HG02840 (cell line): ENCODE results near the gene ABHD17C.
"Not testable (repeated sequence)": the region's sequence is repeated elsewhere in the genome, so short reads cannot be mapped to it uniquely, and the experiment has no call there.

Source experiments
- ATAC-seq: cut with Tn5 transposase; IDR thresholded peaks from one replicate; pipeline ENCODE4 v1.9.1; 2021; ENCODE audit warnings: mild to moderate bottlenecking, moderate library complexity, moderate number of reproducible peaks; ENCODE audit not compliant: unreplicated experiment, low FRiP score

ABHD17C gene

GRCh38 chr15:80695099-80695910 lies at the start of gene ABHD17C:
TSS of gene ABHD17C (plus strand) at chr15:80695310. CDS start at chr15:80695430, 120 bp downstream.
- ATAC-seq = no peak

- no peak for ATAC-seq
Observed at GRCh38 chr15:80645494-80646065, 49.5 kb upstream of the ABHD17C start.

GRCh38 chr15:80647424-80647823 lies 47.7 kb upstream of the ABHD17C start:
- not testable (repeated sequence) for ATAC-seq

- no peak for ATAC-seq
Observed at GRCh38 chr15:80654299-80654698, 40.8 kb upstream of the ABHD17C start.

GRCh38 chr15:80659375-80659774 lies 35.7 kb upstream of the ABHD17C start:
- ATAC-seq = no peak

GRCh38 chr15:80660119-80660518 lies 35.0 kb upstream of the ABHD17C start:
- ATAC-seq = no peak

- no peak for ATAC-seq
Observed at GRCh38 chr15:80662129-80662528, 33.0 kb upstream of the ABHD17C start.

DNA sequence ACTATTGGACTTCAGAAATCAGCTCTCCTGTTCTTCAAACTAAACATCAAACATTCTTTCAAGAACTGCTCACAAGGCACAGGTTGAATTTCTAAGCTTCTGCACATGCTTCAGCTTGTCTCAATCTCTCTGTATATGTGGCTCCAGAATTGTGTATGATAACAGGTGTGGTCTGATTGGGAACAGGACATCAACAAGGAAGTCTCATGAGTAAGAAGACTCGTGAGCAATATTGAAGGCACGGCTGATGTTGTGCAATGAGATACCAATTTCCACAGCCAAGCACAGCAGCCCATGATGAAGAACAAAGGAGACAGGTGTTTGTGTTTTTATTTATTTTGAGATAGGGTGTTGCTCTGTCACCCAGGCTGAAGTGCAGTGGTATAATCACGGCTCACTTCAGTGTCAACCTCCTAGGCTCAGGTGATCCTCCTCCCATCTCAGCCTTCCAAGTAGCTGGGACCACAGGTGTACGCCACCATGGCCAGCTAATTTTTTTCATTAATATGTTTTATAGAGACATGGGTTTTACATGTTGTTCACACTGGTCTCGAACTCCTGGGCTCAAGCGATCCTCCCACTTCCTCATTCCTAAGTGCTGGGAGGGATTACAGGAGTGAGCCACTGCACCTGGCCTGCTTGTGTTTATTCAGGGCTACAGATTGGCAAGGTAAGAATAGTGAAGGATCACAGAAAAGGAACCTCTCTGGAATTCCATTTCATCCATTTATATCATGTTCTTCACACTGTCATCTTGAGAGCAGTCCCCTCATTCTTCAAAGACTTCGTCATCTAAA lies 32.2 kb upstream of the ABHD17C start:
- ATAC-seq = no peak

DNA sequence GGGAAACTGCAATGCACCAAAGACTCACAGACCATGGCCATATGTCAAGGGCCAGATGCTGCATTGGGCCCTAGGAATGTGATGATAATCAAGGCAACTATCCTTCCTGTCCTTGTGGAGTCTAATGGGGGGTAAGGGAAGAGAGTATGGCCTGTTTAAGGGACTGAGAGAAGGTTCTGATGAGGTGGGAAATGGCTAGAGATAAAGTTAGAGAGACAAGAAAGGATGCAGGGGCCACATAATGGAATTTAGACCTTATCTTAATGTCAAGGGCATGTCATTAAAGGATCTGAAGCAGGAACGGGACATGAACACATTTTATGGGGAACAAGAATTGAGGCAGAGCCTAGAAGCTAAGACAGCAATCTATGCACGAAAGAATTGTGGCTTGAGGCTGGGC lies 30.0 kb upstream of the ABHD17C start:
- no peak for ATAC-seq

- no peak for ATAC-seq
Observed at GRCh38 chr15:80667936-80668335, 27.2 kb upstream of the ABHD17C start.

GRCh38 chr15:80668546-80669236 lies 26.4 kb upstream of the ABHD17C start:
- no peak for ATAC-seq

DNA sequence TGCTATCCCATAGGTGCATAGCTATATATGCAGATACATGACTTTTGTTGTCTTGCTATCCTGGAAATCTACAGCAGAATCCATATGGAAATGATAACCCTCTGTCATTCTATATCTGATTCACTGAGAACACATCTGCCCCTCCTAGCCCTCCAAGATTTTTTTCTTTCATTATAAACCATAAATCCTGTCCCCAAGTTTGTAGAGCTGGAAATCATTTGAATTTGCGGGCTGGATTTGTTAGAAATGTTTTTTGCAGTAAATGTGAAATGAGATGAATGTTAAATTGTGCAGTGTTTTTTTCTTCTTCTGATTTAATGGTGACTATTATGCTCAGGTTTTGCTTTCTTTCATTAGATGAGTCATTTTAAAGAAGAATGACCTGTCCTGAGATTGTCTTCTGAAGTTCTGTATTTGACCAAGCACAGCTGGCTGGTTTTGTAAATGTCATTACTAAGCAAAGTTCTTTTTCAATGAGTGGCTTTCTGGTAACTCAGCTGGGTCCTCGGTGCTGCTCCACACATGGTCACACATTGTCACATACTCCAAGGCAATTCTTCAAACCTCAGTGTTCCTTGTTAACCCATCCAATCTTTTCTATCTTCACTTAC lies 25.3 kb upstream of the ABHD17C start:
- no peak for ATAC-seq

DNA sequence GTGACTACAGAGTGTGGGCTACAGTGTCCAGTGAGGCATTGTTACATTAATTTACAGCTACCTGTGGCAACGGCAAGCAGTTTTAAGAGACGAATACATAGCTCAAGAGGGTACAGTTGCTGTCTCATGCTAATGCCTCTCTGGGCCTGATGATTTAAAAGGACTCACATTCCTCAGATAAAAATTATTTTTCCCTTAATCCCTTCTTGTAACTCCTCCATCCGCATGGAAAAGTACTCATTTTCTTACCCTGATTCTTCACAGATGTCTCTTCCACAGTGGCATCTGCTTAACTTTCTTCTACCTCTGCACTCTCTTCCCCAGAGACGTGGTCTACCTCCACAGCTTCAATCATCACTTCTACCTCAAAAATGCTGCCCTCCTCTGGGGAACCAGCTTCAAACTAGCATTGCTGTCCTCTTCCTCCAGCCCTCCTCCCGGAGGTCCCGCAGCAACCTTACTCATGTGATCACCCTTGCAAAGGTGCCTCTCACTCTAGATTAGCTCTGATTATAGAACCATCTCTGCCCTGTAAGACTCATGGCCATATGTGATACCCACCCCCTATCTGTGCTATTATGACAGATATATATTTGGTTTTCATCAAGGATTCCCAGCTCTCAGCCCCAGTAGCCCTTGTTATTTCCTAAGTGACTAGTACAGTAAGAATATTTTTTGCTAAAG lies 21.4 kb upstream of the ABHD17C start:
- no peak for ATAC-seq

DNA sequence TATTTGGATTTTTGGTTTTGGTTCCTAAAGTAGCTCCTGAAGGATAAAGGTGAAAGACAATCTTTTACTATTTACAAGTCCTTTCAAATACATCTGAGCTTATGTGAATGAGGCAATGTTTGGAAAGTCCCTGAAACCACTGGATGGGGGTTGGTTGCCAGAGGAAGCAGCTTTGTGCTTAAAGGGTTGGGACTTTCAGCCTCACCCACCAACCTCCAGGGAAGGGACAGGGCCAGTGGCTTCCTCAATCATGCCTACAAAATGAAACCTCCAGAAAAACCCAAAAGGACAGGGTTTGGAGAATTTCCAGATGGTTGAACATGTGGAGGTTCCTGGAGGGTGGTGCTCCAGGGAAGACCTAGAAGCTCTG lies 20.9 kb upstream of the ABHD17C start:
- no peak for ATAC-seq

DNA sequence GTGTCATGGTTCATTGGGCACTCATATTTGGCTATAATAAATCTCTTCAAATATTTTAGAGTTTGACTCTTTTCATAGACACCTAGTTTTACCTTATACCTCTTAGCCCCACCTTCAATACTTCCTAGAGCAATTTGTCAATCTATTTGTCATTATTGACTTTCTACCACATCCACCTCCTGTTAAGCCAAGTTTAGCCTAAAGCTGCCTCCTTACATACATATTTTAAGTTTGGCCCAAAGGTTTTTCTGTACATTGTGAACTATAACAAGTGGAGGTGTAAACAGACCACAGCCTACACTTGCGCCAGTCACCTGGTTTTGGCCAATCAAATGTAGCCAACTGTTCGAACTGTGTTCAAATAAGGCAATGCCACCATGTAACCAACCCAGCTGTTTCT lies 18.1 kb upstream of the ABHD17C start:
- no peak for ATAC-seq

GRCh38 chr15:80679167-80679803 lies 15.8 kb upstream of the ABHD17C start:
- ATAC-seq = no peak

DNA sequence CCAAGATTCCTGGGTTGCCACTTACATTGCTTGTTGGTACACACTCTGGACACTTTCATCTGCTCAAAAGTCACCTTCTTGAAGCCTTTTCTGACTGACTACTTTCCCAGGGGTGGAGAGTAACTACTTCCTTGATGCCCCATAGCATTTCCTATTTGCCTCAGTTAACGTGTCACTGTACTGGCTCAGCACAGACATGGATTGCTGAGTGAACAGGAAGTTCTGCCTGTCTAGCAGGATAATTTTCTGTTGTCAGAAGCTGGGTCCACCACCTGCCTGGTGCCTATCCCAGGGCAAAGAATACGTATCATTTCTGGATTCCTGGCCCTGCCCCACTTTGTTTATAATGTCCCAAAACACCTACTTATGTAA lies 15.3 kb upstream of the ABHD17C start:
- ATAC-seq = no peak

GRCh38 chr15:80682201-80682600 lies 12.9 kb upstream of the ABHD17C start:
- no peak for ATAC-seq

- no peak for ATAC-seq
Observed at GRCh38 chr15:80684697-80685096, 10.4 kb upstream of the ABHD17C start.
